K562 treated with DMSO at 1 percent for 48 hours (cell line): ENCODE data around the gene ACOT12. TPM values are rescaled to one million over a fixed set of nuclear protein-coding genes. Genes with fewer than 3 reads are reported as not detected.

Experiments
- total RNA-seq: library from RNA; unstranded; fragments of 300-600 nt; gene quantifications from 2 replicates; pipeline ENCODE4 v1.2.3, GENCODE V29; 2022; ENCODE audit warnings: low replicate concordance; ENCODE audit errors: extremely low read depth

Gene ACOT12
- not detected in 2 replicates for total RNA-seq

GRCh38 chr5:81393783-81394718, at the start of gene ACOT12:
TSS of gene ACOT12 (minus strand) at chr5:81394134. CDS start at chr5:81394114, 20 bp downstream.

GRCh38 chr5:81301271-81302015, 92.5 kb downstream of the ACOT12 start, which contains the start of gene ZCCHC9:
TSS of gene ZCCHC9 (plus strand) at chr5:81301587. CDS start at chr5:81304758, 3,171 bp downstream.

Other genes with a start within 250 kb of the ACOT12 start
- gene CKMT2, start 160.8 kb downstream of the ACOT12 start, total RNA-seq, result not detected in 2 replicates
- gene ZCCHC9, start 92.5 kb downstream of the ACOT12 start, total RNA-seq, result not detected in 2 replicates